GM18519 (cell line): ENCODE results near the gene ABCC10.
"Not testable (repeated sequence)": the region's sequence is repeated elsewhere in the genome, so short reads cannot be mapped to it uniquely, and the experiment has no call there.

ENCODE experiments used
- ATAC-seq: cut with Tn5 transposase; IDR thresholded peaks from one replicate; pipeline ENCODE4 v1.9.1; 2021; ENCODE audit warnings: mild to moderate bottlenecking, moderate library complexity; ENCODE audit not compliant: unreplicated experiment, low FRiP score

Gene ABCC10

GRCh38 chr6:43410776-43411175 is 16.6 kb upstream of the ABCC10 start:
- not testable (repeated sequence) for ATAC-seq

GRCh38 chr6:43412541-43412940 is 14.8 kb upstream of the ABCC10 start:
- no peak for ATAC-seq

GRCh38 chr6:43413002-43413401 is 14.3 kb upstream of the ABCC10 start:
- ATAC-seq: no peak

GRCh38 chr6:43415275-43415674 is 12.1 kb upstream of the ABCC10 start:
- ATAC-seq: not testable (repeated sequence)

GRCh38 chr6:43416935-43417334 is 10.4 kb upstream of the ABCC10 start:
- no peak for ATAC-seq

GRCh38 chr6:43420012-43420709 is 7.2 kb upstream of the ABCC10 start:
- no peak for ATAC-seq

- no peak for ATAC-seq
Measured at GRCh38 chr6:43421831-43422230, 5.5 kb upstream of the ABCC10 start.

GRCh38 chr6:43425083-43425482 is 2.3 kb upstream of the ABCC10 start:
- ATAC-seq: not testable (repeated sequence)

- no peak for ATAC-seq
Measured at GRCh38 chr6:43426928-43427405, 374 bp upstream of the ABCC10 start.

- ATAC-seq: no peak
Measured at GRCh38 chr6:43428112-43428570, 800 bp downstream of the ABCC10 start.

- no peak for ATAC-seq
Measured at GRCh38 chr6:43428874-43429273, 1.5 kb downstream of the ABCC10 start.

- ATAC-seq: no peak
Measured at GRCh38 chr6:43432009-43432945, 4.9 kb downstream of the ABCC10 start.

- ATAC-seq: no peak
Measured at GRCh38 chr6:43433148-43433547, 5.8 kb downstream of the ABCC10 start.

- ATAC-seq: no peak
Measured at GRCh38 chr6:43434001-43434840, 6.9 kb downstream of the ABCC10 start.

- no peak for ATAC-seq
Measured at GRCh38 chr6:43434943-43435342, 7.6 kb downstream of the ABCC10 start.

- no peak for ATAC-seq
Measured at GRCh38 chr6:43435682-43436437, 8.5 kb downstream of the ABCC10 start.

- ATAC-seq: no peak
Measured at GRCh38 chr6:43436577-43437282, 9.4 kb downstream of the ABCC10 start.

- no peak for ATAC-seq
Measured at GRCh38 chr6:43437700-43438099, 10.4 kb downstream of the ABCC10 start.

- ATAC-seq: no peak
Measured at GRCh38 chr6:43442935-43443334, 15.6 kb downstream of the ABCC10 start.
